ENCODE results near the gene STAT5B. TPM values are rescaled to one million over a fixed set of nuclear protein-coding genes. Genes with fewer than 3 reads are reported as not detected.
A peak's percentile ranks its signal among the peaks of the same experiment; 100 is the strongest.

Gene STAT5B
- total and polyA plus RNA-seq, 11 donors = 13.0 to 51.9 (median 31.4) TPM

- ATAC-seq = peak in 3 of 4 donors; percentile 5 to 11 (median 8)
- intact Hi-C loops (cut with DNase I) = loop anchor here in 1 of 10 donors (10.0 kb wide), 1 partner anchor 94 kb away; the partner anchor contains the start of gene GHDC
- H3K27me3 ChIP-seq = no peaks in the 10 kb centered on the region
- 43 to 55% (median 48%) methylated on average over 32 to 44 of the region's 44 CpGs for WGBS, 4 donors
- H3K27ac ChIP-seq = peak overlapping the region; percentile 79 to 97 (median 91)
- TF ChIP-seq CTCF (IDR thresholded peaks at IDR 0.05) (no peak), POLR2A (IDR thresholded peaks at IDR 0.05) (no peak)
- H3K4me1 ChIP-seq = peaks cover 0 to 67% (median 29%) of the 10 kb centered on the region in 12 donors
- peak overlapping the region; percentile 58 to 93 (median 72) for H3K4me3 ChIP-seq
- no peaks in the 10 kb centered on the region for H3K9me3 ChIP-seq
- DNase-seq = peak in 2 of 5 donors; percentile 47 to 62
- H3K36me3 ChIP-seq = peaks cover 0 to 31% (median 11%) of the 10 kb centered on the region in 9 donors
Observed at GRCh38 chr17:42288803-42289610, 12.8 kb upstream of the STAT5B start.

GRCh38 chr17:42287977-42288802 is 12.0 kb upstream of the STAT5B start, which contains the start of gene STAT5A:
STAT5A (plus strand) TSS chr17:42288498; CDS start chr17:42289412, 914 bp downstream.
- ATAC-seq (peak; percentile 82 to 94 (median 92)), DNase-seq (peak; percentile 92 to 95 (median 94))
- WGBS, 4 donors = 4 to 13% (median 8%) methylated on average over 23 to 88 of the region's 88 CpGs
- peaks cover 0 to 61% (median 29%) of the 10 kb centered on the region in 12 donors for H3K4me1 ChIP-seq
- TF ChIP-seq CTCF (IDR thresholded peaks at IDR 0.05) (peak in 1 of 12 donors; percentile 5), POLR2A (IDR thresholded peaks at IDR 0.05) (peak in 1 of 2 donors; percentile 83)
- intact Hi-C loops (cut with DNase I) = loop anchor here in 1 of 10 donors (10.0 kb wide), 1 partner anchor 93 kb away; the partner anchor contains the start of gene GHDC
- peak within 1 kb of the TSS; percentile 58 to 93 (median 72) for H3K4me3 ChIP-seq
- H3K36me3 ChIP-seq = peaks cover 0 to 23% (median 4%) of the 10 kb centered on the region in 9 donors
- no peaks in the 10 kb centered on the region for H3K9me3 ChIP-seq
- H3K27ac ChIP-seq = peak within 1 kb of the TSS; percentile 79 to 97 (median 91)
- no peaks in the 10 kb centered on the region for H3K27me3 ChIP-seq

GRCh38 chr17:42287305-42287976 is 11.2 kb upstream of the STAT5B start:
- no peaks in the 10 kb centered on the region for H3K9me3 ChIP-seq
- H3K36me3 ChIP-seq = peaks cover 0 to 15% (median 0%) of the 10 kb centered on the region in 9 donors
- peak overlapping the region; percentile 79 to 97 (median 91) for H3K27ac ChIP-seq
- peak in 4 of 5 donors; percentile 51 to 78 (median 62) for DNase-seq
- no peak for TF ChIP-seq CTCF (IDR thresholded peaks at IDR 0.05)
- TF ChIP-seq POLR2A (IDR thresholded peaks at IDR 0.05) = peak in 1 of 2 donors; percentile 22
- peaks cover 0 to 61% (median 29%) of the 10 kb centered on the region in 12 donors for H3K4me1 ChIP-seq
- no peaks in the 10 kb centered on the region for H3K27me3 ChIP-seq
- 20 to 33% (median 27%) methylated on average over 13 to 14 of the region's 14 CpGs for WGBS, 4 donors
- H3K4me3 ChIP-seq = peak overlapping the region; percentile 58 to 93 (median 72)
- ATAC-seq = peak; percentile 32 to 65 (median 46)
- intact Hi-C loops (cut with DNase I) = loop anchor here in 1 of 10 donors (10.0 kb wide), 1 partner anchor 93 kb away; the partner anchor contains the start of gene GHDC
